Endothelial cell of hepatic sinusoid (primary cell): ENCODE data around the gene NLRP5.
"Not testable (repeated sequence)": the region's sequence is repeated elsewhere in the genome, so short reads cannot be mapped to it uniquely, and the experiment has no call there.

ENCODE experiments used
- in situ Hi-C: cut with HindIII; loops from 2 replicates; pipeline ENCODE4 v1.10.0; 2017; ENCODE audit warnings: low sequenced_read_pairs

The NLRP5 gene

DNA sequence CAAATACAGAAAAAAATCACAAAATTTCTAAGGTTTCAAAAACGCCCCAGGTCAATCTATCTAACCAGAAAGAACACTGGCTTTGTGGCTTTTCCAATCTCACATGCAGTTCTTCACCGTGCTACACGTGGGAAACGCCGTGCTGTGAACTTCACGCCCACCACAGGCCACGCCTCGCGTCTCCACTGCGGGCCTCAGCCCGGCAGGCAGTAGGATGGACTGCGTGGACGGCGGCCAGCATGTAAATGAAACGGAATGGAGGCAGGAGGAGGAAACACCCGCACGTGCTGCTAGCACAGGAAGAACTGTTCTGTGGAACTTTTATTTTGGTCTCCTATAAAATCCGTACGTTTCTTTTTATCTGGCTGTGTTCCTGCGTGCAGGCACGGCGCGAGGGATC lies 110.7 kb downstream of the NLRP5 start:
- in situ Hi-C loops = loop anchor here (5.0 kb wide), 3 partner anchors 60 to 160 kb away; no protein-coding TSS in a partner anchor

DNA sequence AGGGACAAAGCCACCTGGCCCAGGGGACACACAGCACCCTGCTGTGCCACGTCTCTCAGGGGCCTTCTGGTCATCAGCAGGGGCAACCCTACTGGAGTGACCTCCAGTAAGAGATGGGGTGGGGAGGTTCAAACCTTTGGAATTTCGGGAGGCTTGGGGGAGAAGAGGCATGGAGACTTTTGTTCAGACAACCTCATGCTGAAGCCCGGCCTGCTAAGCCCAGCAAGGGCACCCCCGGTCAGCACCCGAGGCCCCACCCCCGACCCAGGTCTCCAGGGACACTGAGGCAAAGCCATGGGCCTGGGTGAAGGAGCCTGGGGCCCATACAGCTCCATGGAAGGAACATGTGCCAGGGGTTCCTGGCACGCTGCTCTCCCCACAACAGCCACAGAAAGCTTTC lies 111.2 kb downstream of the NLRP5 start:
- in situ Hi-C loops = loop anchor here (5.0 kb wide), 3 partner anchors 60 to 160 kb away; no protein-coding TSS in a partner anchor

- in situ Hi-C loops = loop anchor here (5.0 kb wide), 3 partner anchors 59 to 159 kb away; no protein-coding TSS in a partner anchor
Measured at GRCh38 chr19:56098237-56098636, 111.7 kb downstream of the NLRP5 start.

GRCh38 chr19:56098731-56099568 lies 112.4 kb downstream of the NLRP5 start:
- in situ Hi-C loops = loop anchor here (5.0 kb wide), 3 partner anchors 58 to 158 kb away; no protein-coding TSS in a partner anchor

GRCh38 chr19:56099638-56100539 lies 113.3 kb downstream of the NLRP5 start:
- in situ Hi-C loops = loop anchor here (5.0 kb wide), 3 partner anchors 57 to 157 kb away; no protein-coding TSS in a partner anchor

DNA sequence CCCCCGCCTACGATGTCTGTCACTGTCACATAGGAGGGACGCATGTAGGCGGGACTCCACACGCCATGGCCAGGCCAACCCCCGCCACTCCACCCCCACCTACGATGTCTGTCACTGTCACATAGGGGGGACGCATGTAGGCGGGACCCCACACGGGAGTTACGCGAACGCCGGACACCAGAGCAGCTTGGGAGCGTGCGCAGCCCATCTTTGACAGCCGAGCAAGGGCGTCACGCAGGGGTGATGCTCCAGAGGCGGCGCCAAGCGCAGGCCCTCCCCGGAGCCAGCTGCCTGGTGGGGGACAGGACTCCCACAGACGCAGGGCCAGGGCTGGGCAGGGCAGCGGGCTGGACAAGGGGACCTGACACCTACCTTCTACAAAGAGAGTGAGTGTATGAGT lies 114.5 kb downstream of the NLRP5 start:
- in situ Hi-C loops = no loop called here

DNA sequence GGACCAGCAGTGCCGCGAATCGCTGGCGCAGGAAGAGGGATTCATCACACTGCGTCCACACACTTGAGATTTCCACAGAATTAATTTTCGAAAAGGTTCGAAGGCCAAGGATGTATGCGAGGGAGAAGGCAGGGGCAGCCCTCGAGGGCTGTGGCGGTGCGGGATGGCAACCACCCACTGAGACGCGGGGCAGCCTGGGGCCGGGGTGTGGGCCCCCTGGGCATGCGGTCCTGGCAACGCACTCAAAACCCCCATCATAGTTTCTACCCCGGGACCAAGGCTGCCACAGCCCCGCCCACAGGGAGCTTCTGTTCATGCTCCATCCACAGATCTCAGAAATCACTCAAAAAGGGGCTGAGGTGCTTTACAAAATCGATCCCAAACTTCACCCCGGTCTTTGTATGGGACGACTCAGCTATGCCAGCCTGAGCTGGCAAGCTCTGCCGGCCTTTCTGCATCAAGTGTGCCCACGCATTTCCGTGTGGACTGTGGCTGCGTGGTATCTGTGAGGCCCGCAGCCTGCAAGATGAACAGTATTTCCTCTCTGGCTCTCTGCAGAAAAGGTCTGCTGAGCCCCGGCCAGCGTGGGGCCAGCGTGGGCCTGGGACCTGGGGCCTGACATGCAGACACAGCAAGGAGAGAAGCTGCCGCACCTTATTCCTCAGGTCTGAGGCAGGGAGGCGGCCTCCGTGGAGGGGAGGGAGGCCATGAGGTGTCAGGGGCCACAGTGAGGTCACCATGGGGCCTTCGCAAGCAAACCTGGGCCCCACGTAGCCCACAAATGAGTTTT lies 115.4 kb downstream of the NLRP5 start:
- in situ Hi-C loops = no loop called here

DNA sequence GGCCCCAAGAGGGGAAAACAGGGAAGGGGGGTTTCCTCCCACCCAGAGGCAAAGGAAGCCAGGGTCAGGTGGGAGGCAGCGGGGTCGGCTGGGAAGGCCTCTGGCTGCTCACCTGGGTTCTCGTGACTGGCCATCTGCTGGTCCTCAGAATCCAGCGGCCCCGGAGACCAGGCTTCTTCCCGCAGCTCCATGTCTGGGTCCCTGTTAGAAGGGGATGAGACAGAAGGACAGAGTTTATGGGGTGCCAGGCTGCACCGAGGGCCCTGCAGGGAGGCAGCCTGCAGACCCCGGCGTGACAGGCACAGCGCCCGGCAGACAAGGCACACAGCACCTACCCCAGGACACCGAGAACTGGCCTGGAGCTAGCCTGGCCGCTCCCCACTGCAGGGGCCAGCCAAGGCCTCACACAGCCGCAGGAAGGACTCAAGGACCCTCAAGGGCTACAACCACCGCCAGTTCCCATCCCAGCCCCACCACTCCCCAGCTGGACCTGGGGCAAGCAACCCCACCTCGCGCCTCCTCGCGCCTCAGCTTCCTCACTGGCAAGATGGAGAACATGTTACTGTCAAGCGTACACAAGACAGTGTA lies 116.5 kb downstream of the NLRP5 start:
- in situ Hi-C loops = no loop called here

GRCh38 chr19:56104423-56104822 lies 117.8 kb downstream of the NLRP5 start:
- in situ Hi-C loops = no loop called here

DNA sequence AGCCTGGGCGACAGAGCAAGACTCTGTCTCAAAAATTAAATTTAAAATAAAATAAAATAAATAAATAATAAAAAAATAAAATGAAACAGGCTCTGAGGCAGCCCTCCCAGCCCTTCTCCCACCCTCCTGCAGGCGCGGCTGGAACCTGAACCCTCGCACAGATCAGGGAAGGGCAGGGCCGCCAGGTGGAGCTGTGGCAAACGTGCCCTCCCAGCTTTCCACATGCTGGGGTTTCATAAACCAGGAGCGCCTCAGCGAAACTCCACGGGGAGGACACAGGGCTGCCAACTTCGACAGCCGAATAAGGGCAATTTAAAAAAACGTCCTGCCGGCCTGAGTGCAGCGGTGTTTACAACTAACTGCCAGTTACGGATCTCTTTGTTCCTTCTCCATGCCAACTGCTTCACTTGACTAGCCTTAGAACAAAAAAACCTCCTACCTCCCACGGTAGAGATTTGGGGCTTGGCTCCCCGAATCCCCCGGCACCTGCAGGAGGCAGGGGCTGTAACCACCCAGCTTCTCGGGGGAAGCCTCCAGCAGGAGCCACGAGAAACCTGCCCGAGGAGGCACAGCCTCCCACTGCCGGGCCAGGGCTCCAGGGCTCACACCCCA lies 118.6 kb downstream of the NLRP5 start:
- in situ Hi-C loops = no loop called here

DNA sequence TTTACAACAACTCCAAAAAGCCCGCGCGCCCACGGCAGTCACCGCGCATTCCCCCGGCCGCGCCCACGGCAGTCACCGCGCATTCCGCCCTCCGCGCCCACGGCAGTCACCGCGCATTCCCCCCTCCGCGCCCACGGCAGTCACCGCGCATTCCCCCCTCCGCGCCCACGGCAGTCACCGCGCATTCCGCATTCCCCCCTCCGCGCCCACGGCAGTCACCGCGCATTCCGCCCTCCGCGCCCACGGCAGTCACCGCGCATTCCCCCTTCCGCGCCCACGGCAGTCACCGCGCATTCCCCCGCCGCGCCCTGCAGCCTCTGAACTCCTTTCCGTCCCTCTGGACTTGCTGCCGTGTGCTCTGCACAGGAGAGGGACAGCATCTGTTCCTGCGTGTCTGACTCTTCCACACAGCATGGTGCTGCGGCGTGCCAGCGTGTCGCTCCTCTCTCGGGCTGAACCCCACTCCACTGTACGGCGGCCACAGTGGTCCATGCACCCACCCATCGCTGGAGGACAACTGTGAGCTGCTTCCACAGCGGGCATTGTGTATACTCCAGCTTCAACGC lies 119.3 kb downstream of the NLRP5 start:
- in situ Hi-C loops = not testable (repeated sequence)

DNA sequence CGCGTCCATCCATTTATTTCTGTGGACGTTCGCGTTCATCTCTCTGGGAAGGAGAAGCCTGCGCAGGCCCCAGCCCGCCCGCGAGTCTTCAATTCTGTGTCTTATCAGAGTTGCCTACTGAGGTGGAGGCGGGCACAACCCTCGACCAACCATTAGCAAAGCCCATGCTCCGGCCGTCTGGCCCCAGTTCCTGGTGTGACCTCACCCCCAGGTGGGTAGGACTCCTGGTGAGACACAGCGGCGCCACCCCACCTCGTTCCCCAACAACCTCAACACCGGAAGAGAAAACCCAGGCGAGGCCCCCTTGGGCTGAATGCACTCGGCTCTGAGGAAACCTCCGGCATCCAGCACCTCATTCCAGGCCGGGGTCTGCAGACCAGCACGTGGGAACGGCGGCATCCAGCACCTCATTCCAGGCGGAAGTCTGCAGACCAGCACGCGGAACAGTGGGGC lies 119.8 kb downstream of the NLRP5 start:
- in situ Hi-C loops = no loop called here

GRCh38 chr19:56106993-56107392 lies 120.4 kb downstream of the NLRP5 start:
- in situ Hi-C loops = no loop called here

DNA sequence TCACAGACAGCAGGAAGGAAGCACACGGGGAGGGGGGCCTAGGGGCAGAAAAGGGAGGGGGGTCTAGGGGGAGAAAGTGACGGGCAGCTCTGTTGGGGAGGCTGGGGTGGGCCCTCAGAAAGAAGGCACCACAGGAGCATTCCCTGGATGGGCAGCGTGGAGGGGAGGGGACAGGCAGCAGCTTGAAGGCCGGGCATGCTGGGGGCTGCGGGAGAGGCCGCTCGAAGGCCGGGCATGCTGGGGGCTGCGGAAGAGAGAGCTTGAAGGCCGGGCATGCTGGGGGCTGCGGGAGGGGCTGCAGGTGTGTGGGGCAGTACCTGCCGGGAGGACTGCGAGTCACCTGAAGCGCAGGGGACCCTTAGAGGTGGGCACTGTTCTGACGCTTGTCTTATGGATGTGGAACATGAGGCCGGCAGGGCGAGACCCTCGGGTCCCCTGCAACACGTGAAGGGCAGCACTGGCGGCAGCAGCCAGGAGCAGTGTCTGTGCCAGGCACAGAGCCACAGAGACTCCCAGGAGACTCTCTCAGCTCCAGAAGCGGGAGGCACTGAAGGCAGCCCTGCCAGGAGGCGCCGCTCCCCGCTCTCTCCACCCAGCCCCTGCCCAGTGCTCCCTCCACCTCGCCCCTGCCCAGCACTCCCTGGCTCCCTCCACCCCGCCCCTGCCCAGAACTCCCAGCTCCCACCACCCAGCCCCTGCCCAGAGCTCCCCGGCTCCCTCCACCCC lies 121.2 kb downstream of the NLRP5 start:
- in situ Hi-C loops = no loop called here

DNA sequence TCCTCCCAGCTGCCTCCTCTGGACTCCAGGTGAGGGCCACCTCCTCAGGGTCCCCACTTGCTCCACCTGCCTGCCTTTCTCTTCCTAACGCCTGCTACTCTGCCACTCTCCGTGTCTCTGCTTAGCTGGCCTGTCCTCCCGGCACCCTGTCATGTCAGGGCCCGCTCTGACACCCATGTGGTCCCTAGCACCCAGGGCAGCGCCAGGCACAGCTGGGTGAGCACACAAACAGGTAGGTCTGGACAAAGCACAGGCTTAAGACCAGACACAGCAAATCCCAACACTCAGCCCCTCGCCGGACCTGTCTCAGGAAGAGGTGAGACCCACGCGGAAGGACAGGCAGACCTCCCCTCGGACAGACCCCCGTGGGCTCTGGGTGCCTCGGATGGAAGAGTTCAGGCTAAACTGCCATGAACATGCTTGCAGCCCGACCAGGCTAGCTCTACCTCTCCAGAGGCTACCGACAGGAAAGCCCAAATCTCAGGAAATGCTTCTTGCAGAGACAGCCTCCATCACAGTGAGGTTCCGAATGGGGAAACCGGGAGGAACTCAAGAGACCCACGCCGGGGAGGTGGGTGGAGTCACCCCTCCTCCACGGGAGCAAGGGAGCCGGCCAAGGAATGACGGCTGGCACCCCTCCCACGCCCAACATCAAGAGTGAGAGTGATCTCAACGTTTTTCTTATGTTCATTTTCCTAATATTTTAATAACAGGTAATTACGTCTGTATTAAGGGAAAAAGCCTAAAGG lies 122.0 kb downstream of the NLRP5 start:
- in situ Hi-C loops = no loop called here

DNA sequence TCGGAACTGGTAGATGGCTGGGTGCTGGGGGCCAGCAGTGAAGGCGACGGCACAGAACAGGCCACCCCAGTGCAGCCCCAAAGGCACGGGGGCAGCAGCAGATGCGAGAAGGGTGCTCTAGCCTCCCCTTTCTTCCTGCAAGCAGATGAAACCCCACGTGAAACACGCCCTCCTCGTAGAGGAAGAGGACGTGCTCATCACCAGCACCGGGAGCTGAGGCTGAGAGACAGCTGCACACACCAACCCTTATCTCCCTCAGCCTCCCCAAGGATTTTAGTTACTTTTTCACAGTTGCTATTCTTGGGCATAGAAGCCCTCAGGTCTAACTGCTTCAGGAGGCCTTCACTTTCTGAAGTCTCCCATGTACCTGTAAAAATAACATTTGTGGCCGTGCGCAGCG lies 122.7 kb downstream of the NLRP5 start:
- in situ Hi-C loops = no loop called here

GRCh38 chr19:56110515-56111448 lies 124.2 kb downstream of the NLRP5 start:
- in situ Hi-C loops = no loop called here
